ENCODE data around the gene ARHGAP12. TPM values are rescaled to one million over a fixed set of nuclear protein-coding genes. Genes with fewer than 3 reads are reported as not detected.

ARHGAP12 gene
- polyA plus RNA-seq, 1 of the 3 experiments (the other 2 are of a cell fraction), result 8.6 TPM

- Histone ChIP-seq H3K4me3 (ENCODE audit: low read depth in 2 of 2, low read length in 1 of 2) (no peak overlapping the region), H3K27ac (ENCODE audit: low read depth in 2 of 2, low read length in 1 of 2) (no peak overlapping the region), H4K20me1 (ENCODE audit: insufficient read depth) (no peaks in the 10 kb centered on the region), H3K9me2 (no peaks in the 10 kb centered on the region), H3K9ac (no peak overlapping the region), H3K36me3 (replicated peaks in 1 of 2; ENCODE audit: control insufficient read depth in 1 of 2, insufficient read depth in 2 of 2, low read length in 1 of 2) (no peaks in the 10 kb centered on the region), H3K27me3 (ENCODE audit: insufficient read depth) (no peaks in the 10 kb centered on the region), H3F3A (replicated peaks; ENCODE audit: insufficient read depth) (no peaks in the 10 kb centered on the region), H3K79me2 (ENCODE audit: insufficient read depth) (no peaks in the 10 kb centered on the region), H3K4me1 (ENCODE audit: control insufficient read depth in 1 of 2, insufficient read depth in 2 of 2, low read depth in 1 of 2, low read length in 1 of 2) (peaks cover 10 to 18% of the 10 kb centered on the region in 2 experiments; a peak in 3 of 4 replicates), H3K9me3 (no peaks in the 10 kb centered on the region), H3K4me2 (no peak overlapping the region), H2AFZ (ENCODE audit: low read depth) (no peak overlapping the region)
- ChIA-PET POLR2A (no interaction called here), CTCF (no interaction called here)
- 73% methylated on average over 5 of the region's 5 CpGs for WGBS (ENCODE audit: low lambda C conversion rate)
- DNase-seq, result no peak
- no peak for TF ChIP-seq ZBTB33 (IDR thresholded peaks at IDR 0.05; ENCODE audit: borderline replicate concordance, low read depth)
- no peak for TF ChIP-seq USF1 (IDR thresholded peaks at IDR 0.05; ENCODE audit: borderline replicate concordance, low read depth)
- TF ChIP-seq TAF1 (IDR thresholded peaks at IDR 0.05; ENCODE audit: borderline replicate concordance, low read depth, low read length), result no peak
- no peak for TF ChIP-seq RXRA (IDR thresholded peaks at IDR 0.05; ENCODE audit: borderline replicate concordance, low read depth)
- no peak for TF ChIP-seq PBX3 (IDR thresholded peaks at IDR 0.05)
- TF ChIP-seq NRF1 (IDR thresholded peaks at IDR 0.05; ENCODE audit: low read depth, low read length), result no peak
- no peak for TF ChIP-seq GABPA (IDR thresholded peaks at IDR 0.05; ENCODE audit: low read depth)
Observed at GRCh38 chr10:31776159-31776558, 152.5 kb downstream of the ARHGAP12 start.

- Histone ChIP-seq H3K4me3 (ENCODE audit: low read depth in 2 of 2, low read length in 1 of 2) (no peak overlapping the region), H3K27ac (ENCODE audit: low read depth in 2 of 2, low read length in 1 of 2) (no peak overlapping the region; a peak in 1 of 4 replicates), H3F3A (replicated peaks; ENCODE audit: insufficient read depth) (peaks cover 3% of the 10 kb centered on the region), H3K4me1 (ENCODE audit: control insufficient read depth in 1 of 2, insufficient read depth in 2 of 2, low read depth in 1 of 2, low read length in 1 of 2) (peaks cover 3 to 21% of the 10 kb centered on the region in 2 experiments; a peak in 2 of 4 replicates), H3K9me3 (no peaks in the 10 kb centered on the region), H3K79me2 (ENCODE audit: insufficient read depth) (no peaks in the 10 kb centered on the region), H3K4me2 (no peak overlapping the region), H3K27me3 (ENCODE audit: insufficient read depth) (no peaks in the 10 kb centered on the region), H3K36me3 (replicated peaks in 1 of 2; ENCODE audit: control insufficient read depth in 1 of 2, insufficient read depth in 2 of 2, low read length in 1 of 2) (no peaks in the 10 kb centered on the region), H3K9me2 (no peaks in the 10 kb centered on the region), H3K9ac (no peak overlapping the region), H2AFZ (ENCODE audit: low read depth) (no peak overlapping the region; the same call in 1 of the 2 replicates), H4K20me1 (ENCODE audit: insufficient read depth) (no peaks in the 10 kb centered on the region)
- no peak for DNase-seq
- ChIA-PET CTCF (interaction anchor here (0.6 to 2.4 kb wide), 7 partner anchors 9 to 452 kb away, joined by 3 to 8 read pairs (median 3); no protein-coding TSS in a partner anchor), POLR2A (interaction anchor here (1.5 kb wide), 1 partner anchor 991 kb away, joined by 3 read pairs; no protein-coding TSS in a partner anchor)
- WGBS (ENCODE audit: low lambda C conversion rate), result 94% methylated on average over 12 of the region's 12 CpGs
- TF ChIP-seq ELF1 (IDR thresholded peaks at IDR 0.05), result no peak
- no peak for TF ChIP-seq MXI1 (IDR thresholded peaks at IDR 0.05; ENCODE audit: low read depth, low read length)
- TF ChIP-seq MEF2A (IDR thresholded peaks at IDR 0.05; ENCODE audit: borderline replicate concordance, low read depth), result no peak
- no peak for TF ChIP-seq RAD21 (IDR thresholded peaks at IDR 0.05; ENCODE audit: low read length)
- TF ChIP-seq PBX3 (IDR thresholded peaks at IDR 0.05), result no peak
- TF ChIP-seq MAX (IDR thresholded peaks at IDR 0.05; ENCODE audit: low read depth), result no peak
- no peak for TF ChIP-seq EZH2phosphoT487 (IDR thresholded peaks at IDR 0.05; ENCODE audit: borderline replicate concordance, low read depth)
- no peak for TF ChIP-seq FOSL2 (IDR thresholded peaks at IDR 0.05; ENCODE audit: borderline replicate concordance, low read depth)
- TF ChIP-seq SMC3 (IDR thresholded peaks at IDR 0.05; ENCODE audit: low read depth, low read length), result no peak
- no peak for TF ChIP-seq REST (IDR thresholded peaks at IDR 0.05; ENCODE audit: low read depth, low read length)
- no peak for TF ChIP-seq EP300 (IDR thresholded peaks at IDR 0.05; ENCODE audit: borderline replicate concordance in 1 of 2, low read depth in 1 of 2, low read length in 1 of 2)
Observed at GRCh38 chr10:31774928-31775650, 153.5 kb downstream of the ARHGAP12 start.
